ENCODE measurements around the gene MCRIP2.

DNA sequence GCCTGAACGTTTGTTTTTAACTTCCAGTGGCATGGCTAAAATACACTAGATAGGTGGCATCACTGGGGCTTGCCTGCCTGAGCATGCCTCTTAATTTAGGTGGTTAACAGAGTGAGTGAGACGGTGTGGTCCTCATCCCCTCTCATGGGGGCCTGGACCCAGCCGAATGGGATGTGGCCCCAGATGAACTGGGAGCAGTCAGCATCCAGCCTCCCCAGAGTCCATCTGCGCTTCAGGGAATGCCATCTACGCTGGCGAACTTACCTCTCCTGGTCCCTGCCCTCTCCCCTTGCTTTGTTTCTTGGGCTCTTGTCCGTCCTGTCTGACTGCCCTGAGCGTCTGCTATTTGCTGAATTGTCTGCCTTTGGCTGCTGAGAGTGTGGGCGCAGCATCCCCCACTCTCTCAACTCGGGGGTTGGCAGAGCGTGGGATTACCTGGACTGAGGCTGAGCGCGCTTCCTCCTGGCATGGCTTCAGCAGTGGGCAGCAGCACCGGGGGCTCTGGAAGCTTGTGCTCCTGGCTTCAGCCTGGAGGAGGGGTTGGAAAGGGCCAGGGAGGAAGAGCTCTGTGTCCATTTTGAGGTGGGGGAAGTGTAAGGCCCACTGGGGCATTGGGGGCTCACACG, 49.6 kb upstream of the MCRIP2 start:
- TF ChIP-seq, protein P1, sequence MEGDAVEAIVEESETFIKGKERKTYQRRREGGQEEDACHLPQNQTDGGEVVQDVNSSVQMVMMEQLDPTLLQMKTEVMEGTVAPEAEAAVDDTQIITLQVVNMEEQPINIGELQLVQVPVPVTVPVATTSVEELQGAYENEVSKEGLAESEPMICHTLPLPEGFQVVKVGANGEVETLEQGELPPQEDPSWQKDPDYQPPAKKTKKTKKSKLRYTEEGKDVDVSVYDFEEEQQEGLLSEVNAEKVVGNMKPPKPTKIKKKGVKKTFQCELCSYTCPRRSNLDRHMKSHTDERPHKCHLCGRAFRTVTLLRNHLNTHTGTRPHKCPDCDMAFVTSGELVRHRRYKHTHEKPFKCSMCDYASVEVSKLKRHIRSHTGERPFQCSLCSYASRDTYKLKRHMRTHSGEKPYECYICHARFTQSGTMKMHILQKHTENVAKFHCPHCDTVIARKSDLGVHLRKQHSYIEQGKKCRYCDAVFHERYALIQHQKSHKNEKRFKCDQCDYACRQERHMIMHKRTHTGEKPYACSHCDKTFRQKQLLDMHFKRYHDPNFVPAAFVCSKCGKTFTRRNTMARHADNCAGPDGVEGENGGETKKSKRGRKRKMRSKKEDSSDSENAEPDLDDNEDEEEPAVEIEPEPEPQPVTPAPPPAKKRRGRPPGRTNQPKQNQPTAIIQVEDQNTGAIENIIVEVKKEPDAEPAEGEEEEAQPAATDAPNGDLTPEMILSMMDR (IDR thresholded peaks at IDR 0.05; ENCODE audit: insufficient read depth, low read depth, low read length), result no peak
- no peak for TF ChIP-seq EZH2 (IDR thresholded peaks at IDR 0.05; ENCODE audit: insufficient read depth, low read length)

Data from astrocyte (in vitro differentiated cells and primary cell).